Smooth muscle cell (in vitro differentiated cells): ENCODE results near the gene LHX5. TPM values are rescaled to one million over a fixed set of nuclear protein-coding genes. Genes with fewer than 3 reads are reported as not detected.

Experiments
- polyA plus RNA-seq: library from polyadenylated mRNA; unstranded; fragments of >200 nt; fragmentation: Nextera tagmentation; extraction: Ambion mirVana; gene quantifications from 2 replicates; pipeline ENCODE4 v1.2.1, GENCODE V29; 2016
- total RNA-seq: library from RNA; depleted of rRNA; stranded (reverse); fragments of >200 nt; gene quantifications from 2 replicates; pipeline ENCODE4 v1.2.3, GENCODE V29; 2014

The LHX5 gene
- total and polyA plus RNA-seq, 2 experiments from 2014 or later, result not detected

Other genes with a start within 250 kb of the LHX5 start
- gene SLC8B1, start 136.8 kb downstream of the LHX5 start, total RNA-seq, result 14.3 and 17.5 TPM in 2 replicates
- gene SLC8B1, start 136.8 kb downstream of the LHX5 start, polyA plus RNA-seq, result 11.8 and 13.8 TPM in 2 replicates
- 14.2 and 19.6 TPM in 2 replicates for gene PLBD2, start 113.3 kb downstream of the LHX5 start, total RNA-seq
- gene PLBD2, start 113.3 kb downstream of the LHX5 start, polyA plus RNA-seq, result 28.2 and 32.9 TPM in 2 replicates
- not detected in 2 replicates for gene SDS, start 68.0 kb downstream of the LHX5 start, total RNA-seq
- not detected in 2 replicates for gene SDS, start 68.0 kb downstream of the LHX5 start, polyA plus RNA-seq
- gene SDSL, start 49.5 kb downstream of the LHX5 start, total RNA-seq, result 0.81 and 6.7 TPM in 2 replicates
- 3.6 and 5.4 TPM in 2 replicates for gene SDSL, start 49.5 kb downstream of the LHX5 start, polyA plus RNA-seq